ENCODE measurements around the gene CDC5L.
"Not testable (repeated sequence)": the region's sequence is repeated elsewhere in the genome, so short reads cannot be mapped to it uniquely, and the experiment has no call there.

CDC5L gene

DNA sequence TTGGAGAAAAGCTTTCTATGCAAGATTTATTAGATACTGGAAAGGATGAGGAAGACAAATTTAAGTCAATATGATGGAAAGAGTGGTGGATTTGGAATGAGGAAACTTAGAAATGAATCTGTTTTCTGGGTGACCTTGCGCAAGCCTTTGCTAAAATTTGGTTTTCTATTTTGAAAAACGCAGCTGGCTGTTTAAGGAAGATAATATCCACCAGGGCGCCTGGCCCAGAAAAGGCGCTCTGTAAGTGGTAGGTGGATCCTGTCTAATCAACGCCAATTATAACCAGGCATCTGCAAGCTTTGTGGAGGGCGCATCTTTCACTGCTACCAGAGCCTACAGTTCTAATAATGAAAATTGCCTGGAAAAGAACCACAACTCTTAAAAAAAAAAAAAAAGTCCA lies 45.5 kb upstream of the CDC5L start:
- H3K27ac ChIP-seq = no peak overlapping the region
- TF ChIP-seq, protein P1, sequence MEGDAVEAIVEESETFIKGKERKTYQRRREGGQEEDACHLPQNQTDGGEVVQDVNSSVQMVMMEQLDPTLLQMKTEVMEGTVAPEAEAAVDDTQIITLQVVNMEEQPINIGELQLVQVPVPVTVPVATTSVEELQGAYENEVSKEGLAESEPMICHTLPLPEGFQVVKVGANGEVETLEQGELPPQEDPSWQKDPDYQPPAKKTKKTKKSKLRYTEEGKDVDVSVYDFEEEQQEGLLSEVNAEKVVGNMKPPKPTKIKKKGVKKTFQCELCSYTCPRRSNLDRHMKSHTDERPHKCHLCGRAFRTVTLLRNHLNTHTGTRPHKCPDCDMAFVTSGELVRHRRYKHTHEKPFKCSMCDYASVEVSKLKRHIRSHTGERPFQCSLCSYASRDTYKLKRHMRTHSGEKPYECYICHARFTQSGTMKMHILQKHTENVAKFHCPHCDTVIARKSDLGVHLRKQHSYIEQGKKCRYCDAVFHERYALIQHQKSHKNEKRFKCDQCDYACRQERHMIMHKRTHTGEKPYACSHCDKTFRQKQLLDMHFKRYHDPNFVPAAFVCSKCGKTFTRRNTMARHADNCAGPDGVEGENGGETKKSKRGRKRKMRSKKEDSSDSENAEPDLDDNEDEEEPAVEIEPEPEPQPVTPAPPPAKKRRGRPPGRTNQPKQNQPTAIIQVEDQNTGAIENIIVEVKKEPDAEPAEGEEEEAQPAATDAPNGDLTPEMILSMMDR (conservative IDR thresholded peaks at IDR 0.05; ENCODE audit: low read depth) = no peak
- ChIA-PET CTCF (interaction anchor here (0.7 to 2.3 kb wide), 4 partner anchors 20 to 86 kb away, joined by 3 to 12 read pairs (median 4); no protein-coding TSS in a partner anchor), POLR2A (ENCODE audit: low non-redundant PET) (no interaction called here)
- no peak for DNase-seq (ENCODE audit: low spot score)

- ChIA-PET CTCF (interaction anchor here (0.5 to 2.3 kb wide), 3 partner anchors 37 to 74 kb away, joined by 3 to 12 read pairs (median 3); no protein-coding TSS in a partner anchor), POLR2A (ENCODE audit: low non-redundant PET) (no interaction called here)
- no peak within 1 kb of the TSS for H3K27ac ChIP-seq
- no peak for DNase-seq (ENCODE audit: low spot score)
- TF ChIP-seq, protein P1 (conservative IDR thresholded peaks at IDR 0.05; ENCODE audit: low read depth) = no peak
These were observed 45.0 kb upstream of the CDC5L start, which contains the start of gene SPATS1 for GRCh38 chr6:44342489-44342888. TSS of gene SPATS1 (plus strand) at chr6:44342650. CDS start at chr6:44343096, 446 bp downstream.

DNA sequence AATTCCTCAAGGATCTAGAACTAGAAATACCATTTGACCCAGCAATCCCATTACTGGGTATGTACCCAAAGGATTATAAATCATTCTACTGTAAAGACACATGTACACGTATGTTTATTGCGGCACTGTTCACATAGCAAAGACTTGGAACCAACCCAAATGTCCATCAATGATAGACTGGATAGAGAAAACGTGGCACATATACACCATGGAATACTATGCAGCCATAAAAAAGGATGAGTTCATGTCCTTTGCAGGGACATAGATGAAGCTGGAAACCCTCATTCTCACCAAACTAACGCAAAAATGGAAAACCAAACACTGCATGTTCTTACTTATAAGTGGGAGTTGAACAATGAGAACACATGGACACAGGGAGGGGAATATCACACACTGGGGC lies 40.7 kb upstream of the CDC5L start:
- H3K27ac ChIP-seq; POLR2A ChIA-PET (ENCODE audit: low non-redundant PET); DNase-seq (ENCODE audit: low spot score): not testable (repeated sequence)
- CTCF ChIA-PET = interaction anchor here (1.2 kb wide), 1 partner anchor 79 kb away, joined by 3 read pairs; no protein-coding TSS in a partner anchor

GRCh38 chr6:44349904-44350649 lies 37.4 kb upstream of the CDC5L start:
- DNase-seq (ENCODE audit: low spot score) = no peak
- ChIA-PET CTCF (no interaction called here), POLR2A (ENCODE audit: low non-redundant PET) (no interaction called here)
- no peak overlapping the region for H3K27ac ChIP-seq
- TF ChIP-seq, protein P1 (conservative IDR thresholded peaks at IDR 0.05; ENCODE audit: low read depth) = no peak

DNA sequence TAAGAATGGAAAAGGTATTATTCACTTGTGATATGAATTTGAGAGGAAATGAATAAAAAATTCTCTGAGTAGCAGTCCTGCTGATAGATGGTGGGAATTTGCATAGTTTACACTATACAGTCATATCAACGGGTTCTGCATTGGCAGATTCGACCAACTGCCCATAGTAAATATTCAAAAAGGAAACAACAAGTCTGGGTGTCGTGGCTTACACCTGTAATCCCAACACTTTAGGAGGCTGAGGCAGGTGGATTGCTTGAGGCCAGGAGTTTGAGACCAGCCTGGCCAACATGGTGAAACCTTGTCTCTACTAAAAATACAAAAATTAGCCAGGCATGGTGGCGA lies 36.9 kb upstream of the CDC5L start:
- DNase-seq (ENCODE audit: low spot score); CTCF ChIA-PET; H3K27ac ChIP-seq; POLR2A ChIA-PET (ENCODE audit: low non-redundant PET): not testable (repeated sequence)

- POLR2A ChIA-PET (ENCODE audit: low non-redundant PET) = no interaction called here
- DNase-seq (ENCODE audit: low spot score) = no peak
- H3K27ac ChIP-seq = no peak overlapping the region
- TF ChIP-seq, protein P1 (conservative IDR thresholded peaks at IDR 0.05; ENCODE audit: low read depth) = no peak
- CTCF ChIA-PET = no interaction called here
These were observed 35.2 kb upstream of the CDC5L start for GRCh38 chr6:44352259-44352658.

- no peak for DNase-seq (ENCODE audit: low spot score)
- TF ChIP-seq, protein P1 (conservative IDR thresholded peaks at IDR 0.05; ENCODE audit: low read depth) = no peak
- H3K27ac ChIP-seq = no peak overlapping the region
- CTCF ChIA-PET = no interaction called here
- POLR2A ChIA-PET (ENCODE audit: low non-redundant PET) = no interaction called here
These were observed 34.2 kb upstream of the CDC5L start for GRCh38 chr6:44353336-44353735.

Data from RWPE1 (cell line).